Lung (tissue), 12 donors: ENCODE measurements around the gene TIMP1. TPM values are rescaled to one million over a fixed set of nuclear protein-coding genes. Genes with fewer than 3 reads are reported as not detected.

Source experiments
- ATAC-seq: fragments of 200-7000 bp; cut with Tn5 transposase; one replicate; pipeline ENCODE4 v1.9.1; 2020; ENCODE audit warnings: moderate number of reproducible peaks; ENCODE audit not compliant: insufficient read depth, low FRiP score
- DNase-seq, 3 donors: peaks; one replicate each; pipeline ENCODE4 v3.0.0-alpha.2; 2013 to 2017
- H3K27ac ChIP-seq, 2 donors: one replicate each; pipeline ENCODE4 v1.5.1; 2013; ENCODE audit warnings: mild to moderate bottlenecking in 2 of 2, moderate library complexity in 2 of 2, control low read depth in 1 of 2, inconsistent platforms in 1 of 2, low read depth in 1 of 2, low read length in 1 of 2
- H3K27me3 ChIP-seq, 3 donors: one replicate each; pipeline ENCODE4 v1.5.1; 2013; ENCODE audit warnings: low read length in 2 of 3; ENCODE audit not compliant: control insufficient read depth in 3 of 3, insufficient read depth in 3 of 3
- H3K36me3 ChIP-seq, 4 donors: one replicate each; pipeline ENCODE4 v1.5.1; 2013; ENCODE audit warnings: low read length in 4 of 4, mild to moderate bottlenecking in 1 of 4, moderate library complexity in 1 of 4; ENCODE audit not compliant: control insufficient read depth in 4 of 4, insufficient read depth in 4 of 4
- H3K4me1 ChIP-seq, 5 donors: one replicate each; pipeline ENCODE4 v1.5.1; 2013; ENCODE audit warnings: low read length in 5 of 5, mild to moderate bottlenecking in 2 of 5, moderate library complexity in 1 of 5; ENCODE audit not compliant: control insufficient read depth in 5 of 5, insufficient read depth in 5 of 5
- H3K4me3 ChIP-seq: one replicate; pipeline ENCODE4 v1.5.1; 2013; ENCODE audit warnings: mild to moderate bottlenecking, control low read depth, moderate library complexity
- H3K9ac ChIP-seq, 2 donors: one replicate each; pipeline ENCODE4 v1.5.1; 2013; ENCODE audit warnings: low read length in 2 of 2, control low read depth in 1 of 2; ENCODE audit not compliant: insufficient read depth in 1 of 2
- H3K9me3 ChIP-seq, 4 donors: one replicate each; pipeline ENCODE4 v1.5.1; 2013; ENCODE audit warnings: low read length in 3 of 4, mild to moderate bottlenecking in 1 of 4, moderate library complexity in 1 of 4; ENCODE audit not compliant: control insufficient read depth in 4 of 4, insufficient read depth in 3 of 4
- WGBS, 2 donors: extraction: QIAGEN DNeasy Blood & Tissue Kit; methylation state at CpG; one replicate each; pipeline ENCODE4 v1.1.7; 2013; 5-methylcytosine and 5-hydroxymethylcytosine counted together
- polyA plus RNA-seq, 2 donors: library from polyadenylated mRNA; stranded (reverse); fragments of 200-250 nt; gene quantifications; one replicate each; pipeline ENCODE4 v1.2.1, GENCODE V29; 2013
- total RNA-seq, 2 donors: library from RNA; depleted of rRNA in 1 of 2; stranded (reverse); fragments of >200 nt in 1 of 2; gene quantifications; one replicate each; pipeline ENCODE4 v1.2.1, GENCODE V29; 2014 to 2021
- TF ChIP-seq, protein P1 (sequence below): IDR thresholded peaks from 2 replicates; pipeline ENCODE4 v1.5.1; 2012; ENCODE audit warnings: mild to moderate bottlenecking; ENCODE audit errors: control extremely low read depth, extremely low read depth
- donor health status: control.
- donor health status: control.
- donor health status: Bipolar disorder and iron deficiency.
- donor health status: healthy.
- donor health status: DM: yes; HTN: yes; CAD: no.

Gene TIMP1
- total and polyA plus RNA-seq, 4 donors = 65.3 to 2,202 (median 1,641) TPM

GRCh38 chrX:47628982-47629381, 46.7 kb downstream of the TIMP1 start:
- H3K9me3 ChIP-seq = no peaks in the 10 kb centered on the region
- no peaks in the 10 kb centered on the region for H3K36me3 ChIP-seq
- H3K4me3 ChIP-seq = no peak overlapping the region
- ATAC-seq = no peak
- no peaks in the 10 kb centered on the region for H3K4me1 ChIP-seq
- no peak overlapping the region for H3K9ac ChIP-seq
- no peaks in the 10 kb centered on the region for H3K27me3 ChIP-seq
- 74 to 100% methylated on average over 1 of the region's 1 CpG for WGBS, 2 donors
- H3K27ac ChIP-seq = no peak overlapping the region
- DNase-seq = no peak
- TF ChIP-seq, protein P1, sequence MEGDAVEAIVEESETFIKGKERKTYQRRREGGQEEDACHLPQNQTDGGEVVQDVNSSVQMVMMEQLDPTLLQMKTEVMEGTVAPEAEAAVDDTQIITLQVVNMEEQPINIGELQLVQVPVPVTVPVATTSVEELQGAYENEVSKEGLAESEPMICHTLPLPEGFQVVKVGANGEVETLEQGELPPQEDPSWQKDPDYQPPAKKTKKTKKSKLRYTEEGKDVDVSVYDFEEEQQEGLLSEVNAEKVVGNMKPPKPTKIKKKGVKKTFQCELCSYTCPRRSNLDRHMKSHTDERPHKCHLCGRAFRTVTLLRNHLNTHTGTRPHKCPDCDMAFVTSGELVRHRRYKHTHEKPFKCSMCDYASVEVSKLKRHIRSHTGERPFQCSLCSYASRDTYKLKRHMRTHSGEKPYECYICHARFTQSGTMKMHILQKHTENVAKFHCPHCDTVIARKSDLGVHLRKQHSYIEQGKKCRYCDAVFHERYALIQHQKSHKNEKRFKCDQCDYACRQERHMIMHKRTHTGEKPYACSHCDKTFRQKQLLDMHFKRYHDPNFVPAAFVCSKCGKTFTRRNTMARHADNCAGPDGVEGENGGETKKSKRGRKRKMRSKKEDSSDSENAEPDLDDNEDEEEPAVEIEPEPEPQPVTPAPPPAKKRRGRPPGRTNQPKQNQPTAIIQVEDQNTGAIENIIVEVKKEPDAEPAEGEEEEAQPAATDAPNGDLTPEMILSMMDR = no peak

- no peak for DNase-seq
- ATAC-seq = no peak
- Histone ChIP-seq H3K4me3 (no peak within 1 kb of the TSS), H3K9me3 (no peaks in the 10 kb centered on the region), H3K27me3 (no peaks in the 10 kb centered on the region), H3K4me1 (no peaks in the 10 kb centered on the region), H3K27ac (no peak within 1 kb of the TSS), H3K36me3 (no peaks in the 10 kb centered on the region), H3K9ac (no peak within 1 kb of the TSS)
- 11 to 52% methylated on average over 7 to 14 of the region's 14 CpGs for WGBS, 2 donors
- TF ChIP-seq, protein P1 = no peak
These were observed 47.4 kb downstream of the TIMP1 start, which contains the start of gene CFP for GRCh38 chrX:47629419-47630200. Gene CFP (minus strand): TSS chrX:47629930. CDS start chrX:47629844, 86 bp downstream.

DNA sequence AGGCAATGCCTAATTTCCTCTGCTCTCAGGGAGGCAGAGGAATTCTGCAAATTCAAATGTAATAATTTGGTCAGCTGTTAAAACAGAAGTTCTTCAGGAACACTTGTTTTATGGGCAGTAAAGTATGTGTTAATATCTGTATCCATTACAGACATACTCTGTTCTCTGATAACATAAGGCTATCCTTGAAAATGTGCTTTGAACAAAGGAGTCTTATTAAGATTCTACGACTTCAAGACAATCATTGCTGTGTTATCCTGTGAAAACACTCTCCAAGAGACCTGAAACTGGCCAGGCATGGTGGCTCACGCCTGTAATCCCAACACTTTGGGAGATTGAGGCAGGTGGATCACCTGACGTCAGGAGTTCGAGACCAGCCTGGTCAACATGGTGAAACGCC, 49.4 kb downstream of the TIMP1 start:
- no peak overlapping the region for H3K4me3 ChIP-seq
- no peak for DNase-seq
- H3K4me1 ChIP-seq = no peaks in the 10 kb centered on the region
- no peaks in the 10 kb centered on the region for H3K27me3 ChIP-seq
- H3K36me3 ChIP-seq = peaks cover 0 to 7% (median under 1%) of the 10 kb centered on the region in 4 donors
- 84 to 91% methylated on average over 5 of the region's 5 CpGs for WGBS, 2 donors
- TF ChIP-seq, protein P1 = no peak
- H3K27ac ChIP-seq = no peak overlapping the region
- H3K9ac ChIP-seq = no peak overlapping the region
- no peaks in the 10 kb centered on the region for H3K9me3 ChIP-seq
- ATAC-seq = no peak

DNA sequence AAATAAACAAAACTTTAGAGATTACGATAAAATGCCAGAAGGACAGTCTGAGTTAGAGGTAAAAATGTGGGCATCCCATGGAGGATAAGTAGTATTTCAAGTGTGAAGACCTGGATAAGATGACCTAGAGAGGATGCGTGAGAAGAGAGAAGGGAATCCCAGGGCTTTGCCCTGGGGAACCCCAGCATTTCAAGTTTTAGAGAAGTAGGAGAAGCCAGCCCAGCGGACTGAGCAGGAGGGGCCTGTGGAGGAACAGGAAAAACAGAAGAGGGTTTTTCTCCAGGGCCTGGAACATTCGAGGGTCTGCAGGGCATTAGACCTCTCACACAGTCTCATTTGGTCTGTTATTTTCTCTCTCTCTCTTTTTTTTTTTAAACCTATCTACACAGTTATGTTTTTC, 50.4 kb downstream of the TIMP1 start:
- no peak for DNase-seq
- no peak overlapping the region for H3K9ac ChIP-seq
- no peak for ATAC-seq

More for the DNA sequence above, 50.4 kb downstream of the TIMP1 start:
- Histone ChIP-seq H3K36me3 (peaks cover 0 to 7% (median under 1%) of the 10 kb centered on the region in 4 donors), H3K27ac (no peak overlapping the region), H3K4me1 (no peaks in the 10 kb centered on the region), H3K4me3 (no peak overlapping the region), H3K27me3 (no peaks in the 10 kb centered on the region), H3K9me3 (no peaks in the 10 kb centered on the region)
- WGBS, 2 donors = 33 to 59% methylated on average over 4 of the region's 4 CpGs
- TF ChIP-seq, protein P1 = no peak
